HG03565 (cell line): ENCODE results near the gene CBLN4.

Source experiments
- ATAC-seq: cut with Tn5 transposase; IDR thresholded peaks from one replicate; pipeline ENCODE4 v1.9.1; 2021; ENCODE audit warnings: mild to moderate bottlenecking, moderate library complexity; ENCODE audit not compliant: unreplicated experiment

Gene CBLN4

DNA sequence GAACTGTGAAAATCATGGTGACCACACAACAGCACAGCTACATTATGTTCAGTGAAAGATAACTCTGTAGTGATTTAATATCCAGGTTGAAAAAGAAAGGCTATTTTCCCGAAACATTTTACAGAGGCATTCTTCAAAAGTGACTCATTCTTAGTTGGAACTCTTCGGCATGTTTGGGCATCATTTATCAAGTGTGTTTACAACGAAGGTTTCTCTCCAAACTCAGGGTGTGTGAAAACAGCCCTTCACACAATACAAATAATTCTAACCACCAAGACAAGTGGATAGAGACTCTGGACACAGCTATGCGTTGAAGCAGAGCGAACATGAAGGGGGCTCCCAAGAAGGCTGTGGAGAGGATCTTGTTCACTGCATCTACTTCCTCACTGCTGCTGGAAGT lies 57.6 kb downstream of the CBLN4 start:
- ATAC-seq = no peak
